ENCODE data around the gene ABHD17C. TPM values are rescaled to one million over a fixed set of nuclear protein-coding genes. Genes with fewer than 3 reads are reported as not detected.

Gene ABHD17C
- total and polyA plus RNA-seq, 2 of the 8 experiments (the other 6 are each of a cell fraction or from before 2014, with no cell fraction given), result 20.2 to 29.8 TPM

- POLR2A ChIA-PET (ENCODE audit: partially characterized antibody), result interaction anchor here (1.0 to 1.1 kb wide), 2 partner anchors 9 to 20 kb away, joined by 3 read pairs; no protein-coding TSS in a partner anchor
- no peak overlapping the region for H4K8ac ChIP-seq (ENCODE audit: extremely low read depth, insufficient read depth, low read length)
- no peaks in the 10 kb centered on the region for H3K27me3 ChIP-seq (replicated peaks in 1 of 4; ENCODE audit: control insufficient read depth in 3 of 4, extremely low read depth in 1 of 4, insufficient read depth in 3 of 4, low read length in 3 of 4)
- no peaks in the 10 kb centered on the region for H3K36me3 ChIP-seq (ENCODE audit: control insufficient read depth in 2 of 4, insufficient read depth in 4 of 4, low read length in 3 of 4)
- H3K79me1 ChIP-seq (ENCODE audit: low read depth, low read length), result peaks cover 3% of the 10 kb centered on the region
- DNase-seq (ENCODE audit: low read depth in 1 of 2, low spot score in 2 of 2) (no peak), FAIRE-seq (no peak)
- H2BK15ac ChIP-seq (ENCODE audit: low read length), result no peak overlapping the region
- H3K23ac ChIP-seq (ENCODE audit: insufficient read length), result no peak overlapping the region
- H3K18ac ChIP-seq (ENCODE audit: extremely low read depth, low read length), result no peak overlapping the region
- no peak overlapping the region for H3K4me3 ChIP-seq (ENCODE audit: extremely low read depth in 1 of 4, insufficient read depth in 2 of 4, low read depth in 3 of 4, low read length in 4 of 4)
- no peak overlapping the region for H2AK5ac ChIP-seq (ENCODE audit: low read depth, low read length)
- no peak overlapping the region for H2BK5ac ChIP-seq (ENCODE audit: low read depth, low read length)
- no peak overlapping the region for H2BK20ac ChIP-seq (ENCODE audit: low read length)
- WGBS, 2 experiments (ENCODE audit: extremely low coverage in 1 of 2, insufficient coverage in 1 of 2, insufficient read length in 1 of 2, insufficient replicate concordance in 2 of 2, low coverage in 1 of 2, low lambda C conversion rate in 2 of 2, missing lambda C conversion rate in 1 of 2), result 88% methylated on average over 6 of the region's 6 CpGs; no CpG with 5 or more reads in 1 of the 2 experiments
- H3K9me3 ChIP-seq (ENCODE audit: insufficient read depth in 2 of 2, low read depth in 1 of 2, low read length in 1 of 2), result no peaks in the 10 kb centered on the region
- H2AFZ ChIP-seq (ENCODE audit: low read length), result no peak overlapping the region
- H2BK12ac ChIP-seq (ENCODE audit: low read depth, low read length), result no peak overlapping the region
- no peak overlapping the region for H3K4ac ChIP-seq (replicated peaks; ENCODE audit: insufficient read length, low read depth, low read length)
- H3K79me2 ChIP-seq (ENCODE audit: control insufficient read depth in 1 of 2, insufficient read depth in 2 of 2, low read length in 2 of 2), result peaks cover 0 to 19% of the 10 kb centered on the region in 2 experiments; a peak in 2 of 4 replicates
- no peak overlapping the region for H3K27ac ChIP-seq (ENCODE audit: low read depth, low read length)
- CTCF ChIA-PET (ENCODE audit: partially characterized antibody), result interaction anchor here (0.9 to 1.3 kb wide), 3 partner anchors 9 to 47 kb away, joined by 3 to 4 read pairs (median 4); partner anchors contain the start of gene CEMIP
- peaks cover 0 to 1% of the 10 kb centered on the region in 2 experiments for H4K20me1 ChIP-seq (replicated peaks in 1 of 2; ENCODE audit: control insufficient read depth in 1 of 2, insufficient read depth in 2 of 2, low read length in 2 of 2)
- no peaks in the 10 kb centered on the region for H3K23me2 ChIP-seq (ENCODE audit: low read depth, low read length)
- no peak overlapping the region for H3K4me2 ChIP-seq (ENCODE audit: insufficient read depth in 1 of 2, low read depth in 2 of 2, low read length in 2 of 2)
- no peak overlapping the region for H4K5ac ChIP-seq (ENCODE audit: insufficient read length, low read depth, low read length)
- H2BK120ac ChIP-seq (replicated peaks; ENCODE audit: low read depth, low read length), result no peak overlapping the region
- no peak overlapping the region for H3K56ac ChIP-seq (replicated peaks; ENCODE audit: insufficient read length, low read depth, low read length)
- no peak overlapping the region for H3K14ac ChIP-seq (ENCODE audit: insufficient read length)
- H3K9ac ChIP-seq (replicated peaks in 1 of 4; ENCODE audit: extremely low read depth in 1 of 4, low read depth in 3 of 4, low read length in 3 of 4), result no peak overlapping the region
- no peak overlapping the region for H4K91ac ChIP-seq (replicated peaks; ENCODE audit: insufficient read length, low read length)
- H3K4me1 ChIP-seq (replicated peaks in 1 of 4; ENCODE audit: control insufficient read depth in 3 of 4, insufficient read depth in 4 of 4, low read length in 3 of 4), result peaks cover 0 to 6% (median 0%) of the 10 kb centered on the region in 4 experiments; a peak in 2 of 7 replicates
- no peak for TF ChIP-seq PHF8 (conservative IDR thresholded peaks at IDR 0.05; ENCODE audit: low read depth, low read length)
- TF ChIP-seq SP1 (IDR thresholded peaks at IDR 0.05; ENCODE audit: low read depth, low read length), result no peak
- no peak for TF ChIP-seq TAF1 (IDR thresholded peaks at IDR 0.05; ENCODE audit: low read depth, low read length)
- TF ChIP-seq EZH2 (IDR thresholded peaks at IDR 0.05; ENCODE audit: low read depth, low read length, severe bottlenecking), result no peak
- TF ChIP-seq, protein P1, sequence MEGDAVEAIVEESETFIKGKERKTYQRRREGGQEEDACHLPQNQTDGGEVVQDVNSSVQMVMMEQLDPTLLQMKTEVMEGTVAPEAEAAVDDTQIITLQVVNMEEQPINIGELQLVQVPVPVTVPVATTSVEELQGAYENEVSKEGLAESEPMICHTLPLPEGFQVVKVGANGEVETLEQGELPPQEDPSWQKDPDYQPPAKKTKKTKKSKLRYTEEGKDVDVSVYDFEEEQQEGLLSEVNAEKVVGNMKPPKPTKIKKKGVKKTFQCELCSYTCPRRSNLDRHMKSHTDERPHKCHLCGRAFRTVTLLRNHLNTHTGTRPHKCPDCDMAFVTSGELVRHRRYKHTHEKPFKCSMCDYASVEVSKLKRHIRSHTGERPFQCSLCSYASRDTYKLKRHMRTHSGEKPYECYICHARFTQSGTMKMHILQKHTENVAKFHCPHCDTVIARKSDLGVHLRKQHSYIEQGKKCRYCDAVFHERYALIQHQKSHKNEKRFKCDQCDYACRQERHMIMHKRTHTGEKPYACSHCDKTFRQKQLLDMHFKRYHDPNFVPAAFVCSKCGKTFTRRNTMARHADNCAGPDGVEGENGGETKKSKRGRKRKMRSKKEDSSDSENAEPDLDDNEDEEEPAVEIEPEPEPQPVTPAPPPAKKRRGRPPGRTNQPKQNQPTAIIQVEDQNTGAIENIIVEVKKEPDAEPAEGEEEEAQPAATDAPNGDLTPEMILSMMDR (IDR thresholded peaks at IDR 0.05; ENCODE audit: control extremely low read depth in 1 of 3, insufficient read depth in 1 of 3, low read depth in 1 of 3, low read length in 3 of 3), result no peak
- no peak for TF ChIP-seq TAF7 (optimal IDR thresholded peaks at IDR 0.05; ENCODE audit: borderline replicate concordance, low read depth, low read length)
- TF ChIP-seq SUZ12 (IDR thresholded peaks at IDR 0.05; ENCODE audit: low read length), result no peak
- no peak for TF ChIP-seq SIX5 (IDR thresholded peaks at IDR 0.05; ENCODE audit: low read depth, low read length)
- no peak for TF ChIP-seq SRF (IDR thresholded peaks at IDR 0.05; ENCODE audit: low read depth, low read length)
- TF ChIP-seq, protein P2, sequence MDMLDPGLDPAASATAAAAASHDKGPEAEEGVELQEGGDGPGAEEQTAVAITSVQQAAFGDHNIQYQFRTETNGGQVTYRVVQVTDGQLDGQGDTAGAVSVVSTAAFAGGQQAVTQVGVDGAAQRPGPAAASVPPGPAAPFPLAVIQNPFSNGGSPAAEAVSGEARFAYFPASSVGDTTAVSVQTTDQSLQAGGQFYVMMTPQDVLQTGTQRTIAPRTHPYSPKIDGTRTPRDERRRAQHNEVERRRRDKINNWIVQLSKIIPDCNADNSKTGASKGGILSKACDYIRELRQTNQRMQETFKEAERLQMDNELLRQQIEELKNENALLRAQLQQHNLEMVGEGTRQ (IDR thresholded peaks at IDR 0.05; ENCODE audit: low read length), result no peak
- TF ChIP-seq CEBPB (IDR thresholded peaks at IDR 0.05; ENCODE audit: low read depth, low read length), result no peak
These were observed 37.1 kb downstream of the ABHD17C start for GRCh38 chr15:80732167-80732566.

Measured in H1 (cell line).